Glutamatergic neuron (in vitro differentiated cells): ENCODE measurements around the gene CD300E. TPM values are rescaled to one million over a fixed set of nuclear protein-coding genes. Genes with fewer than 3 reads are reported as not detected.

Source experiments
- DNase-seq: peaks from one replicate; pipeline ENCODE4 v3.0.0; 2022
- H3K27ac Mint-ChIP-seq: one replicate; pipeline ENCODE4 v1.8.0; 2020; ENCODE audit warnings: mild to moderate bottlenecking, mixed read lengths, inconsistent platforms; ENCODE audit not compliant: unreplicated experiment
- H3K27me3 Mint-ChIP-seq: one replicate; pipeline ENCODE4 v1.8.0; 2020; ENCODE audit warnings: mild to moderate bottlenecking, moderate library complexity, mixed read lengths, inconsistent platforms; ENCODE audit not compliant: unreplicated experiment
- H3K36me3 Mint-ChIP-seq: one replicate; pipeline ENCODE4 v1.8.0; 2020; ENCODE audit warnings: mild to moderate bottlenecking, mixed read lengths, inconsistent platforms; ENCODE audit not compliant: unreplicated experiment
- H3K4me1 Mint-ChIP-seq: one replicate; pipeline ENCODE4 v1.8.0; 2020; ENCODE audit warnings: mild to moderate bottlenecking, low read depth, mixed read lengths, inconsistent platforms; ENCODE audit not compliant: unreplicated experiment
- H3K4me3 Mint-ChIP-seq: one replicate; pipeline ENCODE4 v1.8.0; 2020; ENCODE audit warnings: mild to moderate bottlenecking, mixed read lengths, inconsistent platforms; ENCODE audit not compliant: unreplicated experiment
- H3K9me3 Mint-ChIP-seq: one replicate; pipeline ENCODE4 v1.8.0; 2020; ENCODE audit warnings: mild to moderate bottlenecking, moderate library complexity, mixed read lengths, inconsistent platforms; ENCODE audit not compliant: unreplicated experiment
- total RNA-seq: library from RNA; stranded (reverse); fragmentation: NEBNext Ultra II Directional; extraction: Animal tissue kit (Norgen Biotek cat#: 25700); gene quantifications from one replicate; pipeline ENCODE4 v1.2.1, GENCODE V29; 2021; ENCODE audit not compliant: unreplicated experiment
- TF ChIP-seq, protein P1 (sequence below): fragments of 200-600 bp; sonication (generic); IDR thresholded peaks from one replicate; pipeline ENCODE4 v1.5.0; 2021; ENCODE audit not compliant: partially characterized antibody, unreplicated experiment

CD300E gene
- total RNA-seq, 1 donor from 2014 or later, result not detected

DNA sequence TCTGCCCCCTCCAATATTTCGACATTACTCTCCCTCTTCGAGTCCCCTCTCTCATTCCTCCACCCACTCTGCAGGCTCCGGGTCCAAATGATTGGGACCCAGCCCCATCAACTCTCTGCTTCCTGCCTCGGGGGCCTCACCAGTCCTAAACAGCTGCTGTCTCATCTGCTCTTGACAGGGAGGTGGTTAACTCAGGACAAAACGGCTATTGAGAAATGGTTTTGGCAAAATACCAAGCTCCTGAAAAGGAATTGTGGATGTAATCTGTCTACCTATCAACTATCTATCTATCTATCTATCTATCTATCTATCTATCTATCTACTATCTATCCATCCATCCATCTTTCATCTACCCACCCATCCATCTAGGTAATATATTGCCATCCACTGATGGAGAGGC is 58.4 kb downstream of the CD300E start:
- H3K27ac Mint-ChIP-seq, result no peak overlapping the region
- TF ChIP-seq, protein P1, sequence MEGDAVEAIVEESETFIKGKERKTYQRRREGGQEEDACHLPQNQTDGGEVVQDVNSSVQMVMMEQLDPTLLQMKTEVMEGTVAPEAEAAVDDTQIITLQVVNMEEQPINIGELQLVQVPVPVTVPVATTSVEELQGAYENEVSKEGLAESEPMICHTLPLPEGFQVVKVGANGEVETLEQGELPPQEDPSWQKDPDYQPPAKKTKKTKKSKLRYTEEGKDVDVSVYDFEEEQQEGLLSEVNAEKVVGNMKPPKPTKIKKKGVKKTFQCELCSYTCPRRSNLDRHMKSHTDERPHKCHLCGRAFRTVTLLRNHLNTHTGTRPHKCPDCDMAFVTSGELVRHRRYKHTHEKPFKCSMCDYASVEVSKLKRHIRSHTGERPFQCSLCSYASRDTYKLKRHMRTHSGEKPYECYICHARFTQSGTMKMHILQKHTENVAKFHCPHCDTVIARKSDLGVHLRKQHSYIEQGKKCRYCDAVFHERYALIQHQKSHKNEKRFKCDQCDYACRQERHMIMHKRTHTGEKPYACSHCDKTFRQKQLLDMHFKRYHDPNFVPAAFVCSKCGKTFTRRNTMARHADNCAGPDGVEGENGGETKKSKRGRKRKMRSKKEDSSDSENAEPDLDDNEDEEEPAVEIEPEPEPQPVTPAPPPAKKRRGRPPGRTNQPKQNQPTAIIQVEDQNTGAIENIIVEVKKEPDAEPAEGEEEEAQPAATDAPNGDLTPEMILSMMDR, result no peak
- H3K27me3 Mint-ChIP-seq, result peaks cover 3% of the 10 kb centered on the region
- H3K4me1 Mint-ChIP-seq, result peaks cover 18% of the 10 kb centered on the region
- no peak for DNase-seq
- peaks cover 3% of the 10 kb centered on the region for H3K9me3 Mint-ChIP-seq
- no peak overlapping the region for H3K4me3 Mint-ChIP-seq
- H3K36me3 Mint-ChIP-seq, result peaks cover 14% of the 10 kb centered on the region

DNA sequence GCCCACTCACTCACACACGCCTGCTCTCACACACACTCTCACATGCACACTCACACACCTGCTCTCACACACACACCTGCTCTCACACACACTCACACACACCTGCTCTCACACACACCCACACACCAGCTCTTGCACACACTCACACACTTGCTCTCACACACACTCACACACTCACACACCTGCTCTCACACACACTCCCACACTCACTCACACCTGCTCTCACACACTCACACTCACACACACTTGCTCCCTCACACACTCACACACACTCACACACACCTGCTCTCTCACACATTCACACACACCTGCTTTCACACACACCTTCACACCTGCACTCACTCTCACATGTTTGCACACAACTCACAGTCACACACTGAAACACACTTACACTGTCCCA is 60.2 kb downstream of the CD300E start:
- Mint-ChIP-seq H3K9me3 (peaks cover 8% of the 10 kb centered on the region), H3K36me3 (peaks cover 21% of the 10 kb centered on the region), H3K4me3 (no peak overlapping the region), H3K4me1 (peaks cover 12% of the 10 kb centered on the region), H3K27ac (no peak overlapping the region), H3K27me3 (no peaks in the 10 kb centered on the region)
- TF ChIP-seq, protein P1, result no peak
- no peak for DNase-seq

DNA sequence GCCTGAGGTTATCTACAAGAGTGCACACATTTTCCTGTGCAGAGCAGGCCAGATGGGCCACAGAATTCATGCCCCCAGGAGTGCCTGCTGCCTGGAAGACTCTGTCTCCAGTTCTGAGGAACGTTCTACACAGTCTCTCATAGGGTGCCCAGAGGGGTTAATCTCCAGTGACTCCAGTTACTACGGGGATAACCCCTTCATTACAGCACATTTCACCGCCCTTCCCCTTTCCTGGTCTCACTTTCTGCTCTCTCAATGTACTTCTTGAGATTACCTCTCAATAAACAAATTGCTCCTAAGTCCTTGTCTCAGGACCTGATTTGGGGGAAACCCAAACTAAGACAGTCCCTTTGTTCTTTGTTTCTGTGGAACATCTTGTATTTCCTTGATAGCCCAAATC is 62.0 kb downstream of the CD300E start:
- H3K36me3 Mint-ChIP-seq, result peaks cover 21% of the 10 kb centered on the region
- H3K27me3 Mint-ChIP-seq, result no peaks in the 10 kb centered on the region
- peaks cover 8% of the 10 kb centered on the region for H3K9me3 Mint-ChIP-seq
- H3K4me3 Mint-ChIP-seq, result no peak overlapping the region
- H3K27ac Mint-ChIP-seq, result no peak overlapping the region
- TF ChIP-seq, protein P1, result no peak
- peaks cover 7% of the 10 kb centered on the region for H3K4me1 Mint-ChIP-seq
- no peak for DNase-seq

Other genes with a start within 250 kb of the CD300E start
- gene GPRC5C, start 191.7 kb downstream of the CD300E start, total RNA-seq, result 93.3 TPM
- gene CD300A, start 157.1 kb downstream of the CD300E start, total RNA-seq, result 0.25 TPM
- gene CD300LB, start 92.3 kb downstream of the CD300E start, total RNA-seq, result not detected
- gene CD300C, start 77.6 kb downstream of the CD300E start, total RNA-seq, result not detected
- gene CD300H, start 56.2 kb downstream of the CD300E start, total RNA-seq, result not detected
- gene CD300LD, start 31.5 kb downstream of the CD300E start, total RNA-seq, result not detected
- gene CD300LF, start 89.2 kb upstream of the CD300E start, total RNA-seq, result not detected
- gene RAB37, start 113.5 kb upstream of the CD300E start, total RNA-seq, result 2.1 TPM
- 26.9 TPM for gene NHERF1, start 124.9 kb upstream of the CD300E start, total RNA-seq
- gene NAT9, start 152.6 kb upstream of the CD300E start, total RNA-seq, result 67.8 TPM
- 0.12 TPM for gene GRIN2C, start 236.1 kb upstream of the CD300E start, total RNA-seq
- 12.1 TPM for gene FDXR, start 249.3 kb upstream of the CD300E start, total RNA-seq